Stomach smooth muscle (tissue), 2 donors: ENCODE results near the gene MLLT6.

Source experiments
- H3K27ac ChIP-seq: one replicate; pipeline ENCODE4 v1.7.0; 2013; ENCODE audit warnings: mild to moderate bottlenecking, low read length, inconsistent platforms
- H3K27me3 ChIP-seq, 2 donors: one replicate each; pipeline ENCODE4 v1.7.0; 2013; ENCODE audit warnings: low read length in 2 of 2; ENCODE audit not compliant: insufficient read depth in 2 of 2, control insufficient read depth in 1 of 2
- H3K36me3 ChIP-seq, 2 donors: one replicate each; pipeline ENCODE4 v1.7.0; 2013; ENCODE audit warnings: low read length in 2 of 2; ENCODE audit not compliant: control insufficient read depth in 2 of 2, insufficient read depth in 2 of 2
- H3K4me1 ChIP-seq: one replicate; pipeline ENCODE4 v1.7.0; 2013; ENCODE audit warnings: low read length; ENCODE audit not compliant: control insufficient read depth, insufficient read depth
- H3K4me3 ChIP-seq, 2 donors: one replicate each; pipeline ENCODE4 v1.7.0; 2013; ENCODE audit warnings: low read length in 2 of 2
- H3K9ac ChIP-seq, 2 donors: one replicate each; pipeline ENCODE4 v1.7.0; 2013; ENCODE audit warnings: low read length in 2 of 2, mild to moderate bottlenecking in 1 of 2
- H3K9me3 ChIP-seq, 2 donors: one replicate each; pipeline ENCODE4 v1.7.0; 2013; ENCODE audit warnings: low read length in 2 of 2; ENCODE audit not compliant: control insufficient read depth in 2 of 2
- donor health status: healthy.
- donor health status: Pancreatic carcinoma.

MLLT6 gene

GRCh38 chr17:38677819-38678218, 27.3 kb upstream of the MLLT6 start:
- Histone ChIP-seq H3K9me3 (no peaks in the 10 kb centered on the region), H3K9ac (no peak overlapping the region), H3K36me3 (no peaks in the 10 kb centered on the region), H3K4me1 (peaks cover 28% of the 10 kb centered on the region), H3K27ac (no peak overlapping the region), H3K27me3 (peaks cover 13 to 36% of the 10 kb centered on the region in 2 donors), H3K4me3 (no peak overlapping the region)

GRCh38 chr17:38681096-38681495, 24.0 kb upstream of the MLLT6 start:
- H3K36me3 ChIP-seq, result no peaks in the 10 kb centered on the region
- no peak overlapping the region for H3K9ac ChIP-seq
- peaks cover 3 to 7% of the 10 kb centered on the region in 2 donors for H3K27me3 ChIP-seq
- no peak overlapping the region for H3K4me3 ChIP-seq
- H3K4me1 ChIP-seq, result peaks cover 9% of the 10 kb centered on the region
- H3K27ac ChIP-seq, result no peak overlapping the region
- no peaks in the 10 kb centered on the region for H3K9me3 ChIP-seq

DNA sequence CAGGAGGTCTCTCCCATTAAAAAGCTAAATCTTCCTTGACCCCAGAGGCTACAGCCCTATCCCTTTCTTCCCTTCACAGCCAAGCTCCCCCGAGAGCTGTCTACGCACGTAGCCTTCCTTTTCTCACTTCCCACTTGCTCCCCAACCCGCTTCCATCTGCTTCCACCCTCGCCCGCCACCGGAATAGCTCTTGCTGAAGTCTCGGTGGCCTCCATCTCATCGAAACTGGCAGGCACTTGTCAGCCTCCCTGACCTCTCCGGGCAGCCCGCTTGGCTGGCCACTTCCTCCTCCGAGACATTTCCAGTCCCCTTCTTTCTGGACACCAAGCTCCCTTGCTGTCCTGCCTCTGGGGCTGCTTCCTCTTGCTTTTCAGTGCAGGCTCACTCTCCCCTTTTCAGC, 19.6 kb upstream of the MLLT6 start:
- H3K27ac ChIP-seq, result no peak overlapping the region
- H3K4me3 ChIP-seq, result no peak overlapping the region
- no peaks in the 10 kb centered on the region for H3K4me1 ChIP-seq
- H3K36me3 ChIP-seq, result no peaks in the 10 kb centered on the region
- H3K9me3 ChIP-seq, result no peaks in the 10 kb centered on the region
- no peak overlapping the region for H3K9ac ChIP-seq
- H3K27me3 ChIP-seq, result no peaks in the 10 kb centered on the region

DNA sequence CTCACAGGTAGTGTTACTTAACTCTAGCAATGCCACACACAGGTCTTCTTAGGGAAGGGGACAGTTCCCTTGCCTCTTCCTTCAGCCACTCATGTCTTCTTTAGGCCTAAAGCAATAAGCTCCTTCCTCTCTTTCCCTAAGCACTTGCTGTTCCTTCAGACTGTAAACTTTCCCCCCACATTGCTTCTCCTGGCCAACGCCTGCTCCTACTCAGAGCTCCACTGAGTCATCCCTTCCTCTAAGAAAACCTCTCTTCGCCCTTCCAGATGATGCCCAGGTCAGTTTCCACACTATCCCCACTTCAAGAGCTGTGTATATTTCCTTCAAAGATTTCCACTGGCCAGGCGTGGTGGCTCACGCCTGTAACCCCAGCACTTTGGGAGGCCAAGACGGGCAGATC, 17.8 kb upstream of the MLLT6 start:
- Histone ChIP-seq H3K4me1 (no peaks in the 10 kb centered on the region), H3K9ac (no peak overlapping the region), H3K27ac (no peak overlapping the region), H3K4me3 (no peak overlapping the region), H3K27me3 (no peaks in the 10 kb centered on the region), H3K36me3 (no peaks in the 10 kb centered on the region), H3K9me3 (no peaks in the 10 kb centered on the region)

GRCh38 chr17:38690386-38690785, 14.7 kb upstream of the MLLT6 start:
- H3K9ac ChIP-seq, result no peak overlapping the region
- no peaks in the 10 kb centered on the region for H3K36me3 ChIP-seq
- H3K9me3 ChIP-seq, result no peaks in the 10 kb centered on the region
- peaks cover 14% of the 10 kb centered on the region for H3K4me1 ChIP-seq
- H3K27me3 ChIP-seq, result no peaks in the 10 kb centered on the region
- no peak overlapping the region for H3K27ac ChIP-seq
- no peak overlapping the region for H3K4me3 ChIP-seq

GRCh38 chr17:38691154-38691553, 13.9 kb upstream of the MLLT6 start:
- H3K27me3 ChIP-seq, result no peaks in the 10 kb centered on the region
- H3K9ac ChIP-seq, result no peak overlapping the region
- H3K27ac ChIP-seq, result no peak overlapping the region
- peaks cover 14% of the 10 kb centered on the region for H3K4me1 ChIP-seq
- H3K4me3 ChIP-seq, result no peak overlapping the region
- H3K9me3 ChIP-seq, result no peaks in the 10 kb centered on the region
- H3K36me3 ChIP-seq, result no peaks in the 10 kb centered on the region

DNA sequence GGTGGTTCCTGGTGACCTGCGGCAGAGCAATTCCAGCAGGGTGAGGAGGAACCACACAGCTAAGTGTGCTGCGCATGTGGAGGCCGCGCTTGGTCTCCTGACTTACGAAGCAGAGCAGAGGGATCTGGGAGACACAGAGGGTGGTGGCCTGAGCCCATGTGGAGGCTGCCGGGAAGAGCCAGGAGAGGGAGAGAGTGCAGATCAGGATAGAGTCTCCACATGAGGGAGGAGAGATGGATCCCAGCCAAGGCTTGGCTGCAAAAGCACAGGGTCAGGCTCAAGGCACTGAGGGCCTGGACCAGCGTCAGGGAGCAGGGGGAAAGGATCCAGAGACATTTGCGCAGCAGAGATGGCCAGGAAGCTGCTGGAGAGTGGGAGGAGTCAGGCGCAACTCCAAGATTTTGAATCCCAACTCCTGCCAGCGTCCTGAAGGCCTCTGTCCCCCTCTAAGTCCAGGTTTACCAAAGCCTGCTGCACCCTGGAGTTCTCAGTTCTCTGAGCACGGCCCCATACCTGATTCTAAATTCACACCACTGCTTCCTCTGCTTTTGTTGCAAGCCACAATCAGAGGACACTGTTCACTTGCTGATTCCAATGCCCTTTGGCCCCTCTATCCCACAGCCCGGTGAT, 11.3 kb upstream of the MLLT6 start:
- Histone ChIP-seq H3K4me3 (peak overlapping the region in 1 of 2 donors; percentile 54), H3K4me1 (peaks cover 14% of the 10 kb centered on the region), H3K27me3 (no peaks in the 10 kb centered on the region), H3K36me3 (no peaks in the 10 kb centered on the region), H3K9me3 (no peaks in the 10 kb centered on the region), H3K9ac (peak overlapping the region; percentile 38 to 62), H3K27ac (peak overlapping the region; percentile 92)

DNA sequence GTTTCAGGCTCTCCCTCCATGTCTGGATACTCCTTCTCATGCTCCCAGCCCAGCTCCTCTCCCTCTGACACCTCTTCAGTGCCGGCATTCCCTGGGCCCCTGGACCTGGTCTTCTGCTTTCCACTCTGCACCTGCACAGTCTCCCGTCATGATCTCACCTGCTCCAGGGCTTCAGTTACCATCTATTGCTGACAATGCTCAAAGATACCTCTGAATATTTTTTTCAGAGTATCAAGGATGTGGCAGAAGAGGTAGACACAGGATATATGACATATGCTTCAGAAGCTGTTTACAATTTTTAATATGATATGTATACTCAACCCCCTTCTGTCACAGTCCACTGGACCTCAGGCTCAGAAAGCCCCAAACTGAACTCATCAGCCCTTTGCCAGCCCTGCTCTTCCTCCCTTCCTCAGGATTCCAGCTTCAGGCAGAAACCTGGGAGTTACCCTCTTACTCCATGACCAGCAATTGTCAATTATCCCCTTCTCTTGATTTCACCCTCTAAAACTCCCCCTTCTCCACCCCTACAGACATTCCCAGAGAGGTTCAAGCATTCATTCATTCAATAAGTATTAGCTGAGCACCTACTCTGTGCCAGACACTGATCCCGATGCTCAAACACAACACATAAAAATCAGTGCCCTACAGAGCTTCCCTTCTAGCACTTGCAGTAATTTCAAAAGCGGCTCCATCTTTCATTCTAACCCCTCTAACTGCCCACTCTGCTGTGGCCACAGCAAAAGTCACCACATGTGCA, 7.8 kb upstream of the MLLT6 start:
- H3K9ac ChIP-seq, result no peak overlapping the region
- no peaks in the 10 kb centered on the region for H3K27me3 ChIP-seq
- no peaks in the 10 kb centered on the region for H3K36me3 ChIP-seq
- no peak overlapping the region for H3K4me3 ChIP-seq
- peaks cover 26% of the 10 kb centered on the region for H3K4me1 ChIP-seq
- no peak overlapping the region for H3K27ac ChIP-seq
- H3K9me3 ChIP-seq, result no peaks in the 10 kb centered on the region

- Histone ChIP-seq H3K27me3 (no peaks in the 10 kb centered on the region), H3K4me3 (no peak overlapping the region), H3K36me3 (no peaks in the 10 kb centered on the region), H3K4me1 (peaks cover 34% of the 10 kb centered on the region), H3K9me3 (no peaks in the 10 kb centered on the region), H3K27ac (no peak overlapping the region), H3K9ac (no peak overlapping the region)
These were observed 6.3 kb upstream of the MLLT6 start for GRCh38 chr17:38698760-38699159.

GRCh38 chr17:38701504-38702165, 3.4 kb upstream of the MLLT6 start:
- Histone ChIP-seq H3K4me3 (peak overlapping the region; percentile 74 to 90), H3K9ac (peak overlapping the region; percentile 88 to 91), H3K9me3 (no peaks in the 10 kb centered on the region), H3K27me3 (no peaks in the 10 kb centered on the region), H3K27ac (peak overlapping the region; percentile 97), H3K36me3 (no peaks in the 10 kb centered on the region), H3K4me1 (peaks cover 39% of the 10 kb centered on the region)
